B cell (primary cell): ENCODE results near the gene SPEG. TPM values are rescaled to one million over a fixed set of nuclear protein-coding genes. Genes with fewer than 3 reads are reported as not detected.
A peak's percentile ranks its signal among the peaks of the same experiment; 100 is the strongest.

ENCODE experiments used
- ATAC-seq: fragments of 200-7000 bp; cut with Tn5 transposase; one replicate; pipeline ENCODE4 v1.10.0; 2021; ENCODE audit warnings: low read depth, mild to moderate bottlenecking, moderate number of reproducible peaks, moderate library complexity
- CTCF ChIA-PET: fragments of 350-600 bp; sonication (Branson Sonifier 250); formaldehyde crosslinking; loops from one replicate; lab custom pipeline; 2021; ENCODE audit warnings: antibody characterized with exemption, inconsistent platforms; lab: Charles Lee
- POLR2A ChIA-PET: fragments of 350-600 bp; sonication (Branson Sonifier 250); formaldehyde crosslinking; loops from one replicate; lab custom pipeline; 2021; ENCODE audit warnings: antibody characterized with exemption; lab: Charles Lee
- DNase-seq: peaks from one replicate; pipeline ENCODE4 v3.0.0; 2013
- H2AFZ ChIP-seq: 2 replicates; pipeline ENCODE4 v1.6.1; 2012; ENCODE audit warnings: mild to moderate bottlenecking, low read depth, low read length; ENCODE audit not compliant: insufficient read depth, poor library complexity, severe bottlenecking
- H3K27ac ChIP-seq, 2 donors: 1 replicate in 1 of 2; 2 replicates in 1 of 2; pipeline ENCODE4 v1.5.1; 2012 to 2013; ENCODE audit warnings: low read length in 2 of 2, mild to moderate bottlenecking in 2 of 2, moderate library complexity in 1 of 2
- H3K27me3 ChIP-seq, 4 experiments: fragments of 200-600 bp in 1 of 4; sonication (generic) in 1 of 4; replicated peaks in 1 of 4; 1 replicate in 2 of 4; 2 replicates in 2 of 4; pipeline versions ENCODE4 v1.6.1 to v1.7.0; 2013 to 2016; ENCODE audit warnings: low read length in 3 of 4, mild to moderate bottlenecking in 2 of 4, mixed read lengths in 1 of 4, moderate library complexity in 1 of 4; ENCODE audit not compliant: insufficient read depth in 4 of 4, control insufficient read depth in 3 of 4; ENCODE audit errors: control extremely low read depth in 1 of 4
- H3K36me3 ChIP-seq, 2 experiments: replicated peaks in 1 of 2; 1 replicate in 1 of 2; 2 replicates in 1 of 2; pipeline versions ENCODE4 v1.6.1 to v1.7.1; 2013; ENCODE audit warnings: low read length in 1 of 2; ENCODE audit not compliant: insufficient read depth in 2 of 2, control insufficient read depth in 1 of 2; ENCODE audit errors: control extremely low read depth in 1 of 2, extremely low read depth in 1 of 2
- H3K4me1 ChIP-seq, 2 donors: fragments of 200-600 bp in 1 of 2; sonication (generic) in 1 of 2; 1 replicate in 1 of 2; 2 replicates in 1 of 2; pipeline versions ENCODE4 v1.5.1 to v1.6.1; 2013 to 2017; ENCODE audit warnings: low read length in 2 of 2; ENCODE audit not compliant: control insufficient read depth in 2 of 2, insufficient read depth in 2 of 2
- H3K4me2 ChIP-seq: replicated peaks from 2 replicates; pipeline ENCODE3; 2012; ENCODE audit warnings: mild to moderate bottlenecking, low read depth, low read length; ENCODE audit not compliant: poor library complexity, severe bottlenecking
- H3K4me3 ChIP-seq, 5 experiments: fragments of 200-600 bp in 1 of 5; sonication (generic) in 1 of 5; 1 replicate in 3 of 5; 2 replicates in 2 of 5; pipeline versions ENCODE4 v1.5.1 to v1.7.0; 2011 to 2016; ENCODE audit warnings: low read length in 4 of 5, mild to moderate bottlenecking in 4 of 5, low read depth in 2 of 5, control low read depth in 1 of 5, moderate library complexity in 1 of 5; ENCODE audit not compliant: insufficient read depth in 1 of 5; ENCODE audit errors: control extremely low read depth in 1 of 5, extremely low read depth in 1 of 5
- H3K79me2 ChIP-seq: fragments of 200-600 bp; sonication (generic); one replicate; pipeline ENCODE4 v1.6.0; 2016; ENCODE audit warnings: low read length; ENCODE audit not compliant: control insufficient read depth, insufficient read depth
- H3K9ac ChIP-seq: fragments of 200-600 bp; sonication (generic); 2 replicates; pipeline ENCODE4 v1.6.1; 2017; ENCODE audit warnings: mild to moderate bottlenecking, low read length, moderate library complexity
- H3K9me3 ChIP-seq, 3 donors: one replicate each; pipeline versions ENCODE4 v1.6.1 to v1.7.1; 2013; ENCODE audit warnings: low read length in 2 of 3; ENCODE audit not compliant: control insufficient read depth in 2 of 3, insufficient read depth in 1 of 3; ENCODE audit errors: control extremely low read depth in 1 of 3
- H4K20me1 ChIP-seq: 2 replicates; pipeline ENCODE4 v1.6.0; 2012; ENCODE audit warnings: mild to moderate bottlenecking, low read length; ENCODE audit not compliant: insufficient read depth, control insufficient read depth, poor library complexity, severe bottlenecking
- H3K27ac Mint-ChIP-seq: one replicate; pipeline ENCODE4 v1.8.0; 2021; ENCODE audit warnings: mixed read lengths
- H3K27me3 Mint-ChIP-seq: one replicate; pipeline ENCODE4 v1.8.0; 2021; ENCODE audit warnings: mixed read lengths
- H3K4me1 Mint-ChIP-seq: one replicate; pipeline ENCODE4 v1.8.0; 2021; ENCODE audit warnings: mixed read lengths
- H3K4me3 Mint-ChIP-seq: one replicate; pipeline ENCODE4 v1.8.0; 2021; ENCODE audit warnings: mixed read lengths
- H3K9me3 Mint-ChIP-seq: one replicate; pipeline ENCODE4 v1.8.0; 2022; ENCODE audit warnings: mixed read lengths; ENCODE audit not compliant: insufficient read depth
- CTCF ChIP-seq: fragments of 200-600 bp; IDR thresholded peaks from one replicate; pipeline ENCODE4 v1.8.0; 2022; ENCODE audit warnings: antibody characterized with exemption, mild to moderate bottlenecking
- EZH2 ChIP-seq: IDR thresholded peaks from 2 replicates; pipeline ENCODE4 v1.6.1; 2012; ENCODE audit warnings: borderline replicate concordance, low read depth, mild to moderate bottlenecking, moderate library complexity, low read length; ENCODE audit not compliant: insufficient read depth, poor library complexity, severe bottlenecking
- WGBS: methylation state at CpG from one replicate; pipeline ENCODE4 v1.1.5; 2013; ENCODE audit warnings: missing lambda C conversion rate; ENCODE audit not compliant: insufficient coverage; 5-methylcytosine and 5-hydroxymethylcytosine counted together
- intact Hi-C: fragments of 100-400 bp; cut with micrococcal nuclease; formaldehyde crosslinking; loops from one replicate; pipeline ENCODE4 v1.10.0; 2022
- polyA plus RNA-seq: library from polyadenylated mRNA; depleted of rRNA; stranded (reverse); fragments of >200 nt; gene quantifications from 2 replicates; pipeline ENCODE4 v1.2.3, GENCODE V29; 2012
- total RNA-seq, 2 donors: library from RNA; stranded (reverse); fragments of 120-200 nt in 1 of 2; gene quantifications; 1 replicate in 1 of 2; 2 replicates in 1 of 2; pipeline versions ENCODE4 v1.2.3 to v1.2.4, GENCODE V29; 2013 to 2022

Gene SPEG
- total and polyA plus RNA-seq, 2 donors (not counting 1 experiment from before 2014, with no cell fraction given): 0.03 to 0.74 TPM

DNA sequence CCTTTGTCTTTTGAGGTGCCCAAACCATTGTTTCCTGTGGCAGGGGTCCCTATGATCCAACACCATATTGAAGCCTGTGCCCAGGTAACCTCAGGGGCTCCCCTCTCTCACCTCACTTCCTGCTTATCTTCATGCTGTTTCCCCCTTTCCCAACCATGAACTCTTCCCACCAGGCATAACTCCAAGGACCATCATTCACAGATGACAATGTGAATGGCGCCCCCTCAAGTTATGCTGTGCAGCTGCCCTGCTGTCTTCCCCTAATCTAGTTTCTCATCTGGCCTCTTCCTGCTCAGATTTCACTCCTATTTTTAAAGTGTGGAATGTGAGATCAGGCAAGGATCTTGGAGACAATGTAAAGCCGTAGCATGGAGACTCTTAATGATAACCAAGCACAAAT lies 65.5 kb downstream of the SPEG start:
- Mint-ChIP-seq H3K9me3 (no peaks in the 10 kb centered on the region), H3K4me3 (peak overlapping the region; percentile 43), H3K27ac (no peak overlapping the region), H3K4me1 (peaks cover 32% of the 10 kb centered on the region), H3K27me3 (peaks cover 21% of the 10 kb centered on the region)
- H3K4me2 ChIP-seq: no peak overlapping the region
- H4K20me1 ChIP-seq: no peaks in the 10 kb centered on the region
- ChIA-PET POLR2A (interaction anchor here (0.6 kb wide), 1 partner anchor 503 kb away, joined by 6 read pairs; no protein-coding TSS in a partner anchor), CTCF (interaction anchor here (1.0 to 10.4 kb wide), 5 partner anchors 14 to 142 kb away, joined by 3 to 123 read pairs (median 3); partner anchors contain the start of gene ASIC4)
- ATAC-seq: no peak
- intact Hi-C loops: no loop called here
- H3K36me3 ChIP-seq: peaks cover 0 to 16% of the 10 kb centered on the region in 2 experiments
- no peak overlapping the region for H2AFZ ChIP-seq
- H3K27me3 ChIP-seq: peaks cover 0 to 31% (median 17%) of the 10 kb centered on the region in 4 experiments
- H3K4me1 ChIP-seq: peaks cover 37 to 38% of the 10 kb centered on the region in 2 donors
- peaks cover 19% of the 10 kb centered on the region for H3K79me2 ChIP-seq
- no peak for DNase-seq
- no peak for TF ChIP-seq EZH2
- TF ChIP-seq CTCF: no peak
- H3K9me3 ChIP-seq: peaks cover 0 to 21% (median 0%) of the 10 kb centered on the region in 3 donors
- no peak overlapping the region for H3K27ac ChIP-seq
- H3K4me3 ChIP-seq: no peak overlapping the region
- WGBS: 90% methylated on average over 2 of the region's 2 CpGs
- H3K9ac ChIP-seq: no peak overlapping the region

- TF ChIP-seq EZH2 (no peak), CTCF (no peak)
- H3K9ac ChIP-seq: no peak overlapping the region
- peaks cover 0 to 27% of the 10 kb centered on the region in 2 experiments for H3K36me3 ChIP-seq
- POLR2A ChIA-PET: no interaction called here
- H2AFZ ChIP-seq: no peak overlapping the region
- peaks cover 20 to 24% of the 10 kb centered on the region in 2 donors for H3K4me1 ChIP-seq
- no peak for ATAC-seq
- peaks cover 0 to 13% (median 6%) of the 10 kb centered on the region in 4 experiments for H3K27me3 ChIP-seq
- no peak overlapping the region for H3K27ac ChIP-seq
- CTCF ChIA-PET: interaction anchor here (1.7 kb wide), 1 partner anchor 8 kb away, joined by 4 read pairs; no protein-coding TSS in a partner anchor
- intact Hi-C loops: no loop called here
- H3K9me3 ChIP-seq: peaks cover 0 to 9% (median 0%) of the 10 kb centered on the region in 3 donors
- H3K79me2 ChIP-seq: peaks cover 19% of the 10 kb centered on the region
- WGBS: 98% methylated on average over 11 of the region's 14 CpGs
- no peaks in the 10 kb centered on the region for H3K9me3 Mint-ChIP-seq
- H3K27me3 Mint-ChIP-seq: peaks cover 11% of the 10 kb centered on the region
- H3K4me3 Mint-ChIP-seq: no peak overlapping the region
- no peak overlapping the region for H3K4me3 ChIP-seq
- DNase-seq: no peak
- H4K20me1 ChIP-seq: no peaks in the 10 kb centered on the region
- peaks cover 24% of the 10 kb centered on the region for H3K4me1 Mint-ChIP-seq
- H3K27ac Mint-ChIP-seq: no peak overlapping the region
- no peak overlapping the region for H3K4me2 ChIP-seq
Measured at GRCh38 chr2:219501849-219502248, 67.2 kb downstream of the SPEG start.
